ENCODE data around the gene PIK3C2G.

- TF ChIP-seq TSHZ2 (CRISPR knock-in tag; IDR thresholded peaks at IDR 0.05) = no peak
- no peak for TF ChIP-seq ISL1 (CRISPR knock-in tag; IDR thresholded peaks at IDR 0.05)
- TF ChIP-seq PPARA (CRISPR knock-in tag; IDR thresholded peaks at IDR 0.05; ENCODE audit: borderline replicate concordance) = no peak
- no peak for TF ChIP-seq ZFP3 (CRISPR knock-in tag; IDR thresholded peaks at IDR 0.05)
- TF ChIP-seq, protein P1, sequence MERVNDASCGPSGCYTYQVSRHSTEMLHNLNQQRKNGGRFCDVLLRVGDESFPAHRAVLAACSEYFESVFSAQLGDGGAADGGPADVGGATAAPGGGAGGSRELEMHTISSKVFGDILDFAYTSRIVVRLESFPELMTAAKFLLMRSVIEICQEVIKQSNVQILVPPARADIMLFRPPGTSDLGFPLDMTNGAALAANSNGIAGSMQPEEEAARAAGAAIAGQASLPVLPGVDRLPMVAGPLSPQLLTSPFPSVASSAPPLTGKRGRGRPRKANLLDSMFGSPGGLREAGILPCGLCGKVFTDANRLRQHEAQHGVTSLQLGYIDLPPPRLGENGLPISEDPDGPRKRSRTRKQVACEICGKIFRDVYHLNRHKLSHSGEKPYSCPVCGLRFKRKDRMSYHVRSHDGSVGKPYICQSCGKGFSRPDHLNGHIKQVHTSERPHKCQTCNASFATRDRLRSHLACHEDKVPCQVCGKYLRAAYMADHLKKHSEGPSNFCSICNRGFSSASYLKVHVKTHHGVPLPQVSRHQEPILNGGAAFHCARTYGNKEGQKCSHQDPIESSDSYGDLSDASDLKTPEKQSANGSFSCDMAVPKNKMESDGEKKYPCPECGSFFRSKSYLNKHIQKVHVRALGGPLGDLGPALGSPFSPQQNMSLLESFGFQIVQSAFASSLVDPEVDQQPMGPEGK (CRISPR knock-in tag; IDR thresholded peaks at IDR 0.05; ENCODE audit: borderline replicate concordance) = no peak
- TF ChIP-seq ZNF70 (CRISPR knock-in tag; IDR thresholded peaks at IDR 0.05) = no peak
- no peak for TF ChIP-seq CSRNP3 (CRISPR knock-in tag; IDR thresholded peaks at IDR 0.05)
- TF ChIP-seq ZFP30 (CRISPR knock-in tag; IDR thresholded peaks at IDR 0.05) = no peak
- no peak for TF ChIP-seq ZC3H10 (CRISPR knock-in tag; IDR thresholded peaks at IDR 0.05)
Observed at GRCh38 chr12:18443768-18444437, 182.6 kb downstream of the PIK3C2G start.

Measured in SK-N-SH treated with all-trans-retinoic acid at 6 μM for 48 hours (cell line).